SKM-1 treated with dmso at 0.1 percent for 144 hours (cell line): Measurements from ENCODE around the gene GDPD3.
A peak's percentile ranks its signal among the peaks of the same experiment; 100 is the strongest.

ENCODE experiments used
- DNase-seq: peaks from one replicate; lab custom pipeline; 2025; ENCODE audit not compliant: unreplicated experiment; lab: John Stamatoyannopoulos, UW

GDPD3 gene

DNA sequence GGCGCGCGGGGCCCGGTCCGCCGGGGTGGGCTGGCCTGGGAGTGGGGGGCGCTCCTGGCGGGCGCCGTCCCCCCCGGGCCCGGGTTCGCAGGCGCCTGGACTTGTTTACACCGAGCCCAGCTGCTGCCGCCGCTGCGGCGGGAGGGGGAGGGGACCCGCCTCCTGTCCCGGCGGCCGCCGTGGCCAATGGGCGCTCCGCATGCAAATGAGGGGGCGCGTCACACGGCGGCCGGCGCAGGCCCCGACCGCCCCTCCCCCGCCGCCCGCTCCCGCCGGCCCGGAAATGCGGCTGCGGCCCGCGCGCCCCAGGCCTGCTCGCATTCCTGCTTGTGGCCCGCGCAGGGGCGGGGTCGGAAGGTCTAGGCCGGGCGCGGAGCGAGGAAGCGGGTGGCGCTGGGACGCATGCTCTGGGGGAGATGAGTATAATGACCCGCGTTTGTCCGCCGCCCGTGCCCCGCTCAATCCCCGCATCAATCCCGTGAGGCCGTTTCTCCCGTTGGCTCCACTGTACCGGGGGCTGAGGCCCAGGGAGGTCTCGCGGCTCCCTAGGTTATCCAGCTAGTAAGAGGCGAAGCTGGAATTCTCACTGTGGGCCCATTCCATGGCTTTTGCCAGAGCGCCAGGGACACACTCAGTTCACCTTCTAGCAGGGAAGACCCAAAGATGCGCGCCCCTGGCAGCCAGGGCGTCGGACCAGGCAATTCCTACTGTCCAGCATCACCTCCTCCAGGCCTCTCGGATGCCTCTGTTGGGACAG lies 17.1 kb downstream of the GDPD3 start, which contains the start of gene YPEL3:
Gene YPEL3, minus strand, starts transcription at position 109 of the 757 bp plus-strand sequence. CDS start 731 bp downstream, outside the sequence.
- DNase-seq: no peak

DNA sequence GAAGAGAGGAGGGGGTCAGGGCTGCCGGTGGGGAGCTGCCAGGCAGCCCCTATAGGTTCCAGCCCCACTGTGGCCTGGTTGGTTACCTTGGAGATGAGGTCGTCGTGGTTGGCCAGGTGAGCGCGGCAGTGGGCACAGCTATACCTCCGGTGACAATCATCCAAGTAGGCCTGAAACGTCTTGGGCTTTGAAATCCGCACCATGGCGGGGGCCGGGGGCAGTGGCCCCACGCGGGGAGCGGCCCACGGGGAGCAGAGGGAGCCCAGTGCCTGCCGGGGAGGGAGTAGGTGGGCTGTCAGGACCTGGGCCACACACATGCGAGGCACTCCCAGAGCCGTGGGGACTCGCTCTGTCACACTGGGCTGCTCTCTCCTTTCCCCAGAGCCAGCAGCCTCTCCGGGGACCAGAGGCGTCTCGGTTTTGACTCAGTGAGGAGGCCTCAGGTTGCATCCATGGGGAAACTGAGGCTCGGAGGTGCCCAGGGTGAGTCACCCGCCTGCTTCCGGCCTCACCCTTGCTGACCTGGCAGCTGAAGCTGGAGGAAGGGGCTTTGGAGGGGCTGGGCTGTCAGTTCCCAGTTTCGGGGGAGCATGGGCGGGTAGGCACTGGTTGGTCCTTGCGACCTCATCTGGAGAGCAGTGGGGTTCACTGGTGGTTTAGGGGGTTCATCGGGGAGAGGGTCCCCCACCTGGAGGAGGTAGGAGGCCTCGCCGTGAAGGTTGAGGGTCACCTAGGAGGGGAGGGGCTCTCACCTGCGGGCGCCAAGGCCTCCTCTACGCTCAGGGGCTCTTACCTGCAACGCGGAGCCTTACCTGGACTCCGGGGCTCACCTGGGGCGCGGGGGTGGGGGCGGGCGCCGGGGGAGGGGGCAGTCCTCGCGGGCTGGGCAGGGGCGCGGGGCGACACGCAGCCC lies 17.9 kb downstream of the GDPD3 start:
- no peak for DNase-seq

DNA sequence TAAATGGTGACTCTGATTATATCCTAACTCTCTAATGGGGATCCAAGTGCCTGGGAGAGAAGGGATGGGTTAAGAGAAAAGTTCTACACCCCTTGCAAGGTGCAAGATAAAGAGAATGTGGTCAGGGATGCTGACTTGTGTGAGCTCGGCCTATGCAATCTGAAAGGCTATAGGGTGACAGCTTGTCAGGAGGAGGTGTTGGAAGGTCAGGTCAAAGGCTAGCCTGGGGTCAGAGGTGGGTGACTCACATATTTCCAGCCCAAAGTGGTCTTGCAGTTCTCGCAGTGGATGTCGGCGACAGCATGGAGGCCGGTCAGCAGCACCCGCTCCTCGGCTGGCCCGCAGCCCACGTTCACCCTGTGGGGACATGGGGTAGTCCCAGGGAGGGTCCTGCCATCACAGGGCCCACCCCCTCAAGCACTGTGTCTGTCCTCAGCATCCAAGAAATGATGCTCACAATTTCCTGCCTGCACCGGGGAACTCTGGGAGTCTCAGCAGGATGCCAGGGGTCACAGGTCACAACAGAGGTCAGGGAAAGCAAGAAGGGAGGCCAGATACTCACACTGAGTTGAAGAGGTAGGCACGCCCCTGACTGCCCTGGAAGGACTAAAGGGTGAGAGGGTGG lies 18.7 kb downstream of the GDPD3 start:
- no peak for DNase-seq

DNA sequence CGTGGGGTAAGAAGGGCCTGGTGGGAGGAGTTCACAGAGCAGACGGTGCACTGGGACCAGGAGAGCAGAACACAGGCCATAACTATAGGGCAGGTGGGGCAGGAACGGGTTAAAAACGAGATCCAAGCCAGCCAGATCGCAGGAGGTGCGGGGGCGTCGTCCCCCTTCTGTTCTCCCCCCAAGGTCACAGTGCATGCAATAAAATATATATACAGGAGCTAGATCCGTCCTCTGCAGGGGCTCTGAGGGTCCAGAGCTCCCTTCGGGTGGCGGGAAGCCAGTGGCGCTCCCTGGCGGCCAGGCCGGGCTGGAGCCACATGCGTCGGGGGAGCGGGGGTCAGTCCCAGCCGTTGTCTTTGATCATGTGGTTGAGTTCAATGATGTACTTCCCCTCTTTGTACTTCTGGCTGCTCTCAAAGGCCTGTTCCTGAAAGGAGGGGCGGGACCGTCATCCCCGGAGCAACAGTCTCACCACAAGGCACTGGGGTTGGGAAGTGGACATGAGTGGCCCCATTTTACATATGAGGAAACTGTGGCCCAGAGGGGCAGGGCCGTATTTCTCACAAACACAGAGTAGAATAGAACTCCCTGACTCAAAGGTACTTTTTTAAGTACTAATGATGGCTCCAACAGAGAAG lies 20.8 kb downstream of the GDPD3 start:
- peak; percentile 99 for DNase-seq

DNA sequence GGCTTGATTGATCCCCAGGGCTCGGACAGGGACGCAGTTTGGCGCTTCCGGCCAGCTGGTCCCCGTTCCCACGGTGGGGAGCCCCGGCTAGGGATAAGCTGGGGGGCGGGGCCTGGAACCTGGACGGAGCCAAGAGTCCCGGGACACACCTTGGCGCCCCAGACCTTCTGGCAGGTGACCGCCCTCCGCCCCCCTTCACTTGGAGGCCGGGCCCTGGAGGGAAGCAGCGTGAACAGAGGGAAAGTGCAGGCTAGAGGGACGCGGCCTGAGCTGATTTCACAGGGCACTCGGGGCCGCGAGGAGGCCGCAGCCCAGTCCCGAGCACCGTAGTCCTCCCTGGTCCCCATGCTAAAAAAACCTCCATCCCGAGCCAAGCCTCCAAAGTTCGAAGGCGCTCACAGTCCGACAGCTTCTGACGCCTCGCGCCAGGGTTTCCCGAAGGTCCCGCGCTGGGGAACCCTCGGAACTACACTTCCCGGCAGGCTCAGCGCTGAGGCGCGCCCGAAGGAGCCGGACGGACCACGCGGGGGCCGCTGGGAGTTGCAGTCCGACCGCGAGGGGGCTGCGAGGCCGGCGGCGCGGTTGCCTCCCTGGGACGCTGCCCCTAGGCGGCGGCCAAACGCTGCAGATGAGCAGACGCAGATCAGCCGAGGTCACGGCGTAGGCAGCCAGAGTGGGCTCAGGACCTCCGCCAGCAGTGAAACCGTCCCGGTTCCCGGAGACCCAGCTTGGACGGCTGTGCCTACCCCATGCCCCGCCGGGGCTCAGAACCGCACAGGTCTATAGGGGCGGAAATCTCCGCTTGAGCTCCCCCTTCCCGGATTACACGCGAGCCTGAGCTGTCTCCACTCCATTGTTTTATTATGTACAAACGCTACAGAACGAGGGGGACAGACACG lies 21.6 kb downstream of the GDPD3 start, which contains the start of gene TBX6:
Gene TBX6, minus strand, starts transcription at position 451 of the 899 bp plus-strand sequence. CDS start 731 bp downstream, outside the sequence.
- DNase-seq: peak; percentile 92

DNA sequence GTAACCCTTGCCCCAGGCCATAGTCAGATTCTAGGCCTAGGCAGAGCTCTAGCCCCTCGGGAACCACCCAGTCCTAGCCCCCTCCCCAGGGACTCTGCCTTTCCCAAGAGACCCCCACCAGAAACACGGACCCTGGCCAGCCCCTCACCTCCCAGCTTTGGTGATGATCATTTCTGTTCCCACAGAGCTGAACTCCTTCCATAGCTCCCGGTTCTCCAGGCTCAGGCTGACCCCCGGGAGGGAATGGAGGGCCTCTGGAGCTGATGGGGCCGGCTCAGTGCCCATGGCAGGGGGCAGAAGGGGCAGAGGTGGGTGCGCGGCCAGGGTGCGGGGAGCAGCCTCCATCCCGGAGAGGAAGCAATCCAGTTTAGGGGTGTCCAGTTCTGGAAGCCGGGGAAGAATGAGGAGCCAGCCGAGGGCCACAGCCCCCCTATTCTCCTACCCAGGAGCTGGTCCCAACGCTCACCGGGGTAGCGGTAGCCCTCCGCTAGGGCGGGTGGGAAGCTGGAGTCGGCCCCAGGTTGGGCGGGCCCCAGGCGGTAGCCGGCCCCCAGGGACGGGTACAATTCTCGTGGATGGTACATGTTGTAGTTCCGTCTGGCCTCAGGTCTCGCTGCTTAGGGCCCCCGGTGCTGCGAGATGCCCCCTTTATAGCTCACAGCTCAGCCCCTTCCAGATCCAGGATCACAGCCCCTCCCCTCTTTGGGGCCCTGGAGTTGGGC lies 22.6 kb downstream of the GDPD3 start:
- no peak for DNase-seq

DNA sequence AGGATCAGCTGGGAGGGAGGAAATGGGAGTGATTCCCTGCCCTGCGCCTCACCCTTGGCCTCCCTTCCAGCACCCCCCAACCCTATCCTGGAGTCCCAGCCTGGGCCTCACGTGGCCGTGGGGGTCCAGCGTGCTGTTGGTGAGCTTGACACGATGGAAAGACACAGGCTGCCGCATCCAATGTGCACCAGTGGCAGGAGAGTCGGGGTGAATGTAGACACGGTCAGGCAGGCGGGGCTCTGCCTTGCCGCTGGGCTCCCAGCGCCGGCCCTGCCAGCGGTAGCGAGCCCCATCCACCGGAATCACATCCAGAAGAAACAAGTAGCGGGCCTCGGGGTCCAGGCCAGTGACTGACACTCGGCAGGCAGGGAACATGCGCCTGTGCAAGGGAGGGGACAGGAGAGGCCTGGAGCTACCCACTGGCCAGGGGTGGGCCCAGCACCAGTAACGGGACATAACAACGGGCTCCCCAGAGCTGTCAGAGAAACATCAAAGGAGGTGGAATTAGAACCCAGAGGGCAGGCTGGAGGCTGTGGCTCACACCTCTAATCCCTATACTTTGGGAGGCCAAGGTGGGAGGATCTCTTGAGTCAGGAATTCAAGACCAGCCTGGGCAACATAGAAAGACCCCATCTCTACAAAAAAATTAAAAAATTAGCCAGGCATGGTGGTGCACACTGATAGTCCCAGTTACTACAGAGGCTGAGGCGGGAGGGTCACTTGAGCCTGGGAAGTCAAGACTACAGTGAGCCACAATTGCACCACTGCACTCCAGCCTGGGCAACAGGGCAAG lies 24.3 kb downstream of the GDPD3 start:
- no peak for DNase-seq

DNA sequence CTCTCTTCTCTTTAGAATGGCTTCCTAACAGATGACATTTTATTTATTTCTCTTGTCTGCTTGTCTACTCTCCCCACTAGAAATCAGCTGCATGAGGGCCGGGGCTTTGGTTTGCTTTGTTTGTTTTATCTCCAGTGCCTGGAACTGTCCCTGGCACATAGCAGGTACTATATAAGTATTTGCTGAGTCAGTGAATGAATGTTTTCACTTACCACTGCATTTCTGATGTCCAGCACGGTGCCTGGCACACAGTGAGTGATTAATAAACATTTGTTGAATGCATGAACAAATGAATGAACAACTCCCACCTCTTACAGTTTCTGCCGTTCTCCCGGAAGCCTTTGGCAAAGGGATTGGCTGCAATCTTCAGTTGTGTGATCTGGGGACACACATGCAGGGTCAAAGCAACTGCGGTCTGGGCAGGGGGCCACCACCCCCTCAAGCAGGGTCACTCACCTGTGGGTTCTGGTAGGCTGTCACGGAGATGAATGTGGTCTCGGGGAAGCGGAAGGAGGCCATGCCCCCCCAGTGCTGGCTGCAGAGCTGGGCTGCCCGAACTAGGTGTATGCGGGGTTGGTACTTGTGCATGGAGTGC lies 25.0 kb downstream of the GDPD3 start:
- no peak for DNase-seq

DNA sequence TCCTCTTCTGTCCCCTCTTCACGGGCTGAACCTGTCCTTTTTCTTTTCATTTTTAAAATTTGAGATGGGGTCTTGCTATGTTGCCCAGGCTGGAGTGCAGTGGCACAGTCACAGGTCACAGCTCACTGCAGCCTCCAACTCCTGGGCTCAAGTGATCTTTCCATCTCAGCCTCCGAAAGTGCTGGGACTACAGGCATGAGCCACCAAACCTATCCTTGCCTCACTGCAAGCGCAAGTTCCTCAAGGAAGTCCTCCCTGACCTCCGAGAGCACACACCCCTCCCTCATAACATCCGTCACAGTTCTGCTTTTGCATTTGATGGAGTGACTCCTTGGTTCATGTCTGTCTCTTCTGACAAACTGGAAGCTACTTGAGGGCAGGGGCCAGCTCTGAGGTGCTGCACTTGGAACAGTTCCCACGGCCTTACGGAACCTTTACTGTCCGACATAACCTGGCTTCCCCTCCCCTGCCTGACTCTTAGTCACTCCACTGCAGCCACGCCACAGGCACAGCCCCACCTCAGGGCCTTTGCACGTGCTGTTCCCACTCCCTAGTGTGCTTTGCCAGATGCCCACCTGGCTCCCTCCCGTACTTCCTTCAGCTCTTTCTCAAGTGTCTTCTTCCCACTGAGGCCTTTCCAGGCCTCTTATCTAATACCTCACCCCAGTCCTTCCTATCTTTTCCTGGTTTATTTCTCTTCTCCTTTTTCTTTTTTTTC lies 26.0 kb downstream of the GDPD3 start:
- DNase-seq: peak; percentile 73

DNA sequence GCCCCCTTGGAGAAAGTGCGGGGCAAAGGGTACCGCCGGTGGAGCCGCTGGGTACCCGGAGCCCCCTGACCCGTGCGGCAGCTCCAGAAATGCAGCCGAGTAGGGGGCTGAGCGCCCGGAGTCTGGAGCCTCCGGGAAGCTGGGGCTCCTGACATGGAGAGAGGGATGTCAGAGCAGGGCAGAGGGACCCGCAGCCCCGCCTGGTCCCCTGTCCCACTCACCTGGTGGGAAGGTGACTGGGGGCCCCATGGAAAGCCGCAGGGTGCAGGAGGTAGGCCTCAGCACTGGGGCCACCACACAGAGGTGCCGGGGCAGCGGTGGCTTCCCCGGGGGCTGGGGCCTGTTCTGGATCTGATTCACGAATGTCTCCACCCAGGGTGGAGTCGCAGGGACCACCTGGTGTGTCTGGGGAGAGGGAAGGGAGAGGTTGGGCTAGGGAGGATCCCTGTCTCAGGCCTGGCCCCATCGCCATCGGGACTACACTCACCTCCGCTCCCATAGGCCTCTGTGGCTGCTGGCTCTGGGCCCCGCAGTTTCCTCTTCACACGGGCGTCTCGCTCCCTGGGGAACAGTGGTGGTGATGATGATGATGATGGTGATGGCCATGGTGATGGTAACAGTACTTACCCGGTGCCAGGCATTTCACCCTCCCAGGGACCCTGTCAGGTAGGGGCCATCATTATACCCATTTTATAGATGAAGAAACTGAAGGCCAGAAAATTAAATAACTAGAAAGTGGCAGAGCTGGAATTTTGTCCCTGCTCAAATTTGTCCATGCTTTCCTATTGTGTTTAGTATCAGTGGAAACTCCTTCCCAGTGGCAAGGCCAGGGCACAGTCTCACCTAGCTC lies 26.8 kb downstream of the GDPD3 start:
- no peak for DNase-seq

DNA sequence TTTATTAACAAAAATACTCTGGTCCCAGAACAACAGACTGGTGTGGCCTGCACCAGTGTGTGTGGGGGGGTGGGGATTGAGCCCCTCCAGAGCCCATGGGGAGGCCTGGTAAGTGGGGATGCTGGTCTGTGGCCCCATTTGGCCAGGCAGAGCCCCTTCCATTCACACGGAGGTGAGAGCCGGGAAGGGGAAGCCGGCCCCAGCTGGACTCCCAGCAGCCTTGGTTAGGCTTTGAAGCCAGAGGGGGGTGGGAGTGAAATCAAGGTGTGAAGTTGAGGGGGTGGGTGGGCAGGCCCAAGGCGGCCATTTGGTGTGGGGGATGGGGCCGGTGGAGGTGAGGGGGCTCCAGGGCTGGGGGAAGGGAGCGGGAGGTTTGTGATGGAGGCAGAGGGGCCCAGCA lies 27.5 kb downstream of the GDPD3 start:
- DNase-seq: no peak

DNA sequence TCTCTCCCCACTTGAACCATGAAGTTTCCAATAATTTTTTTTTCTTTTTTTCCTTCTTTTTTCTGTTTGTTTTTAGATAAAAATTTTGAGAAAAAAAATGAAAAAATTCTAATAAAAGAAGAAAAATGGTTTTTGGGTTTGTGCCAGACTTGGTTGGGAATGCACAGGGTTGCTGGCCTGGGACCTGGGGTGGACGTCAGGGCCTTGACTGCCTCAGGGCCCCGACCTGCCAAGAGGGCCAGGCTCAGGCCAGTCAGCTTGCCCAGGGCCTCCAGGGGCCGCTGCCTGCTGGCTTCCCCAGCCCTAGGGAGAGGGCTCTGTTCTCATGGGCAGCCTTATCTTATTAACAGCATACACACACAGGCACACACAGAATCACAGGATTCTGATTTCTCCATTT lies 28.1 kb downstream of the GDPD3 start:
- DNase-seq: no peak

DNA sequence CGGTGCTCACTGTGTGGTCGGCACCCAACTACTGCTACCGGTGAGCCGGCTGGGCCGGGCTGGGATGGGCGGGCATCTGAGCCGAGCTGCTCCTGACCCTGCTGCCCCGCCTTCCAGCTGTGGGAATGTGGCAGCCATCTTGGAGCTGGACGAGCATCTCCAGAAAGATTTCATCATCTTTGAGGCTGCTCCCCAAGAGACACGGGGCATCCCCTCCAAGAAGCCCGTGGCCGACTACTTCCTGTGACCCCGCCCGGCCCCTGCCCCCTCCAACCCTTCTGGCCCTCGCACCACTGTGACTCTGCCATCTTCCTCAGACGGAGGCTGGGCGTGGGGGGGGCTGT lies 28.5 kb downstream of the GDPD3 start:
- DNase-seq: no peak

DNA sequence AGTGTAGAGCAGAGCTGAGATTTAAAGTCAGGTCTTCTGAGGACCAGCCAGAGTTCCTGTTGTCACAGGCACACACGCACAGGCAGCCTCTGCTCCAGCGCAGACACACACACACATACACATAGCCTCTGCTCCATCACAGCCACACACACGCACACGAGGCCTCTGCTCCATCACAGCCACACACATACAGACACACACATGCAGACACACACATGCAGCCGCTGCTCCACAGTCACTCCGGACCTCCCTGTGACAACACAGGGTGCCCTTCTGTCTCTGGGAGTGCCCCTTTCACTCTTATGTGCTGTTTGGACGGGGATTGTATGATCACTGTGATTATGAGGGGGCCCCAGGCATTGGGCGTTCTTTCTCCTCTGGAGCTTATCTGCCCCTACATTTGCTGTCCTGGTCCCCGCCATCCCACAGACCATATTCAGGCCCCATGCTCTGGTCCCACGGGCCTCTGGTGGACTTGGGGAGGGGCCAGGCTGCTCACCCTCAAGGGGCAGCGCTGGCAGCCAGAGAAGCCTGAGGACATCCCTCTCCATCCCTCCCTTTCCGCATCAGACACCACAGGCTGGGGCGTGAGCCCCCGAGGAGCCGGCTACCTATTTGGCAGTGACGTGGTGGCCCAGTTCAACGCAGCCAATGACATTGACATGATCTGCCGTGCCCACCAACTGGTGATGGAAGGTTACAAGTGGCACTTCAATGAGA lies 29.1 kb downstream of the GDPD3 start:
- DNase-seq: no peak

DNA sequence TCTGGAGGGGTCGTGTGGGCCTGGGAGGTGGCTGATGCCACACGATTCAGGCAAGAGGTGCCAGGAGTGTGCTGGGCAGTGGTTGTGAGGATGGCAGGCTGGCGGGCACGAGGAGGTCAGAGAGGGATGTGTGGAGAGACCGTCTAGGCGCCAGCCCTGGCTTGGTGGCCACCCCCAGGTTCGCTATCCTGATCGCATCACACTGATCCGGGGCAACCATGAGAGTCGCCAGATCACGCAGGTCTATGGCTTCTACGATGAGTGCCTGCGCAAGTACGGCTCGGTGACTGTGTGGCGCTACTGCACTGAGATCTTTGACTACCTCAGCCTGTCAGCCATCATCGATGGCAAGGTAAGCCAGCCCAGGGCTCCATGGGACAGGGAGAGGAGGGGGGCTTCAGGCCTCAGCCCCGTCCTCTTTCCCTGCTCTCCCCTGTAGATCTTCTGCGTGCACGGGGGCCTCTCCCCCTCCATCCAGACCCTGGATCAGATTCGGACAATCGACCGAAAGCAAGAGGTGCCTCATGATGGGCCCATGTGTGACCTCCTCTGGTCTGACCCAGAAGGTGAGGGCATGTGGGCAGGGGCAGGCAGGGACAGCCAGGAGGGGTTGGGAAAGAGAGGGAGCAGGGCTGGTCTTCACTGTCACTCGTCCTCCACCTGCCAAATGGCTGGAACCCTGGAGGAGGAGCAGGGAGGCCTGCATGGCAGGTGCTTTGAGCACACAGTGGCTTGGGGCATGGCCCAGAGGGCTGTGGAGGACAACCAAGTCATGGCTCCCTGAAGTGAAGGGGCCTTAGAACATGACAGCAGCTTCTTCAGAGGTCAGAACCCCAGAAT lies 29.9 kb downstream of the GDPD3 start:
- no peak for DNase-seq
